Prostate gland (tissue), 2 donors: ENCODE measurements around the gene ADAM8. TPM values are rescaled to one million over a fixed set of nuclear protein-coding genes. Genes with fewer than 3 reads are reported as not detected.

Experiments
- DNase-seq: peaks from one replicate; pipeline ENCODE4 v3.0.0-alpha.2; 2019; ENCODE audit warnings: low spot score
- H3K27ac ChIP-seq, 2 donors: fragments of 200-600 bp; sonication (generic); 2 replicates each; pipeline ENCODE4 v1.5.1; 2017 to 2019
- H3K27me3 ChIP-seq: fragments of 200-600 bp; sonication (generic); replicated peaks from 2 replicates; pipeline ENCODE4 v1.5.1; 2019; ENCODE audit not compliant: insufficient read depth
- H3K36me3 ChIP-seq, 2 donors: fragments of 200-600 bp; sonication (generic); 1 replicate in 1 of 2; 2 replicates in 1 of 2; pipeline versions ENCODE4 v1.5.1 to v1.8.1; 2017 to 2019
- H3K4me1 ChIP-seq: fragments of 200-600 bp; sonication (generic); replicated peaks from 2 replicates; pipeline ENCODE4 v1.5.1; 2019
- H3K4me3 ChIP-seq, 2 donors: fragments of 200-600 bp; sonication (generic); 2 replicates each; pipeline ENCODE4 v1.5.1; 2017 to 2019
- H3K9me3 ChIP-seq: fragments of 200-600 bp; sonication (generic); 2 replicates; pipeline ENCODE4 v1.5.1; 2017
- POLR2A ChIP-seq: fragments of 450-650 bp; IDR thresholded peaks from one replicate; pipeline ENCODE4 v1.6.1; 2016; ENCODE audit warnings: antibody characterized with exemption, mild to moderate bottlenecking
- POLR2AphosphoS5 ChIP-seq: sonication (generic); formaldehyde crosslinking; IDR thresholded peaks from one replicate; pipeline ENCODE4 v1.6.1; 2017; ENCODE audit warnings: antibody characterized with exemption
- WGBS: methylation state at CpG from one replicate; pipeline ENCODE4 v1.1.5; 2018; 5-methylcytosine and 5-hydroxymethylcytosine counted together
- intact Hi-C: fragments of 100-400 bp; cut with DNase I; formaldehyde crosslinking; loops from one replicate; pipeline ENCODE4 v1.14.2; 2022
- total RNA-seq, 2 donors: library from RNA; depleted of rRNA; stranded (reverse); fragments of >200 nt; gene quantifications; one replicate each; pipeline ENCODE4 v1.1.0, GENCODE V29; 2016
- TF ChIP-seq, protein P1 (sequence below), 4 experiments: fragments of 200-600 bp in 2 of 4; fragments of 450-650 bp in 2 of 4; sonication (generic) in 2 of 4; IDR thresholded peaks; 1 replicate in 3 of 4; 2 replicates in 1 of 4; pipeline ENCODE4 v1.5.1; 2016 to 2019; ENCODE audit warnings: antibody characterized with exemption in 4 of 4, mild to moderate bottlenecking in 2 of 4, moderate library complexity in 2 of 4

The ADAM8 gene
- total RNA-seq, 2 donors from 2014 or later = 7.2 to 7.4 TPM

DNA sequence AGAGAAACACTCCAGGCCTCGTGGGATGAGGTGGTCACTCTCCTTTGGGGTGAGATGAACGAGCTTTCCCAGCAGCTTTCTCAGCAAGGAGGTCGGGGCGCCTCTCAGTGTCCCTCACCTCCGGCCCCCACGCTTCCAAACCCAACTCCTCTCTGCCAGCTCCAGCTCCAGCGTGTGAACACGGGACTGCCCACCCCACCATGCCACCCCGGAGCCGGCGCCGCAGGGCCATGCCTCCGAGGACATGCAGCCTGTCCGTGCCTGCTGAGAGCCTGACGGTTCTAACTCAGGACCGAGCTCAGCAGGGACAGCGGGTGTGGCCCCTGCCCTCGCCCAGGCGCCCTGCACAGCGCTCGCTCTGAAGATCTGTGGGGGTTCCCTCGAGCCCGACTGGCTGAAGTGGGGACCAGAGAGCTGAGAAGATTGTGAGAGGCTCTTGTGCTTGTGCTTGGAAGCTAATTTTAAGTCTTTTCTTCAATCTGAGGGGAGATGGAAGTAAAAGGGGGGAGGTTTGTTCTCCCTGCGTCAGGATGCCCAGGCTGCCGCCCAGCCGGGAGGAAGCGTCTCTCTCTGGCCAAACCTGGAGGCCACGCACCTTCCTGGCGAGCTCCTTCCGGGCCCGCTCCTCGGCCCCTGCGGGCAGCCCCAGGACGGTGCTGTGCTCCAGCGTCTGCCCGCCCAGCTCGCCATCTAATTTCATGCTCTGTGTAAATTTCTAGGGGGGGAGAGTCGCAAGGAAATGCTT is 5.1 kb upstream of the ADAM8 start:
- intact Hi-C loops = no loop called here
- peaks cover 9 to 41% of the 10 kb centered on the region in 2 donors for H3K36me3 ChIP-seq
- 91% methylated on average over 38 of the region's 38 CpGs for WGBS
- DNase-seq = no peak
- H3K4me1 ChIP-seq = peaks cover 6% of the 10 kb centered on the region
- TF ChIP-seq, protein P1, sequence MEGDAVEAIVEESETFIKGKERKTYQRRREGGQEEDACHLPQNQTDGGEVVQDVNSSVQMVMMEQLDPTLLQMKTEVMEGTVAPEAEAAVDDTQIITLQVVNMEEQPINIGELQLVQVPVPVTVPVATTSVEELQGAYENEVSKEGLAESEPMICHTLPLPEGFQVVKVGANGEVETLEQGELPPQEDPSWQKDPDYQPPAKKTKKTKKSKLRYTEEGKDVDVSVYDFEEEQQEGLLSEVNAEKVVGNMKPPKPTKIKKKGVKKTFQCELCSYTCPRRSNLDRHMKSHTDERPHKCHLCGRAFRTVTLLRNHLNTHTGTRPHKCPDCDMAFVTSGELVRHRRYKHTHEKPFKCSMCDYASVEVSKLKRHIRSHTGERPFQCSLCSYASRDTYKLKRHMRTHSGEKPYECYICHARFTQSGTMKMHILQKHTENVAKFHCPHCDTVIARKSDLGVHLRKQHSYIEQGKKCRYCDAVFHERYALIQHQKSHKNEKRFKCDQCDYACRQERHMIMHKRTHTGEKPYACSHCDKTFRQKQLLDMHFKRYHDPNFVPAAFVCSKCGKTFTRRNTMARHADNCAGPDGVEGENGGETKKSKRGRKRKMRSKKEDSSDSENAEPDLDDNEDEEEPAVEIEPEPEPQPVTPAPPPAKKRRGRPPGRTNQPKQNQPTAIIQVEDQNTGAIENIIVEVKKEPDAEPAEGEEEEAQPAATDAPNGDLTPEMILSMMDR (IDR thresholded peaks at IDR 0.05) = no peak
- TF ChIP-seq POLR2A (no peak), POLR2AphosphoS5 (no peak)
- H3K27me3 ChIP-seq = no peaks in the 10 kb centered on the region
- no peak overlapping the region for H3K27ac ChIP-seq
- no peaks in the 10 kb centered on the region for H3K9me3 ChIP-seq
- no peak overlapping the region for H3K4me3 ChIP-seq

DNA sequence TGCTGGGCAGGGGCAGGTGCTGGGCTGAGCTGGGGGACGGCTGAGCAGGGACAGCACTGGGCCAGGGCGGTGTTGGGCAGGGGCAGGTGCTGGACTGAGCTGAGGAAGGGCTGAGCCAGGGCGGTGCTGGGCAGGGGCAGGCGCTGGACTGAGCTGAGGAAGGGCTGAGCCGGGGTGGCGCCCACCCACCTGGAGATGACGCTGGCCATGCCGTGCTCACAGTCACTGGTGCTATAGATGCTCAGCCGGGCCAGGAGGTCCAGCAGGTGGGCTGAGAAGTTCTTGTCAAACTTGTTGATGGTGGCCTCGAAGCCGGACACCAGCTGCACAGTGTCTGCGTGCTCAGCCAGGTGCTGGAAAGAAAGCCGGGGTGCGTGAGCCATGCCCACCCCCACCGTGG is 4.4 kb upstream of the ADAM8 start:
- Histone ChIP-seq H3K36me3 (peaks cover 9 to 37% of the 10 kb centered on the region in 2 donors), H3K4me1 (peaks cover 6% of the 10 kb centered on the region), H3K4me3 (no peak overlapping the region), H3K27me3 (no peaks in the 10 kb centered on the region), H3K9me3 (no peaks in the 10 kb centered on the region), H3K27ac (no peak overlapping the region)
- intact Hi-C loops = no loop called here
- TF ChIP-seq, protein P1 (IDR thresholded peaks at IDR 0.05) = no peak
- TF ChIP-seq POLR2A (no peak), POLR2AphosphoS5 (no peak)
- no peak for DNase-seq
- whole genome bisulfite sequencing = 90% methylated on average over 15 of the region's 15 CpGs

DNA sequence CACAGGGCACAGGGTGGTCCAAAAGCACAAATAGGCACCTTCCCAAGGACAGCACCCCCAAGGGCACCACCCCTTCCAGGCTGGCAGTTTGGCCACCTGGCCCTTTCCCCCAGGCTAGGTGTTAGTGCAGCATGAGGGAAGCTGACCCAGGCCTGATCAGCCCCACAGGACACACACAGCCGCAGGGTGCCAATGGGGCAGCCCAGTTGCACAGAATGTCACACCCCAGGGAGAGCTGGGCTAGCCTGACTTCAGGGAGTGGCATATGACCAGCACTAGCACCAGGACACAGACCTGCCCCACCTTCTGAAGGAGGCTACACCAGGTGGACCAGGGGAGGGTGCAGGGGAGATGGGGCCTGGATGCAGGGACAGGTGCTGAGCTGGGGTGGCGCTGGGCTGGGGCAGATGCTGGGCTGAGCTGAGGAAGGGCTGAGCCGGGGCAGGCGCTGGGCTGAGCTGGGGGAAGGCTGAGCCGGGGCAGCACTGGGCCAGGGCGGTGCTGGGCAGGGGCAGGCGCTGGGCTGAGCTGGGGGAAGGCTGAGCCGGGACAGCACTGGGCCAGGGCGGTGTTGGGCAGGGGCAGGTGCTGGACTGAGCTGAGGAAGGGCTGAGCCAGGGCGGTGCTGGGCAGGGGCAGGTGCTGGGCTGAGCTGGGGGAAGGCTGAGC is 3.9 kb upstream of the ADAM8 start:
- Histone ChIP-seq H3K9me3 (no peaks in the 10 kb centered on the region), H3K27ac (no peak overlapping the region), H3K4me3 (no peak overlapping the region), H3K36me3 (peaks cover 9 to 36% of the 10 kb centered on the region in 2 donors), H3K4me1 (peaks cover 6% of the 10 kb centered on the region), H3K27me3 (no peaks in the 10 kb centered on the region)
- intact Hi-C loops = no loop called here
- TF ChIP-seq, protein P1 (IDR thresholded peaks at IDR 0.05) = no peak
- TF ChIP-seq POLR2AphosphoS5 = no peak
- no peak for TF ChIP-seq POLR2A
- DNase-seq = no peak
- WGBS = 86% methylated on average over 10 of the region's 10 CpGs

DNA sequence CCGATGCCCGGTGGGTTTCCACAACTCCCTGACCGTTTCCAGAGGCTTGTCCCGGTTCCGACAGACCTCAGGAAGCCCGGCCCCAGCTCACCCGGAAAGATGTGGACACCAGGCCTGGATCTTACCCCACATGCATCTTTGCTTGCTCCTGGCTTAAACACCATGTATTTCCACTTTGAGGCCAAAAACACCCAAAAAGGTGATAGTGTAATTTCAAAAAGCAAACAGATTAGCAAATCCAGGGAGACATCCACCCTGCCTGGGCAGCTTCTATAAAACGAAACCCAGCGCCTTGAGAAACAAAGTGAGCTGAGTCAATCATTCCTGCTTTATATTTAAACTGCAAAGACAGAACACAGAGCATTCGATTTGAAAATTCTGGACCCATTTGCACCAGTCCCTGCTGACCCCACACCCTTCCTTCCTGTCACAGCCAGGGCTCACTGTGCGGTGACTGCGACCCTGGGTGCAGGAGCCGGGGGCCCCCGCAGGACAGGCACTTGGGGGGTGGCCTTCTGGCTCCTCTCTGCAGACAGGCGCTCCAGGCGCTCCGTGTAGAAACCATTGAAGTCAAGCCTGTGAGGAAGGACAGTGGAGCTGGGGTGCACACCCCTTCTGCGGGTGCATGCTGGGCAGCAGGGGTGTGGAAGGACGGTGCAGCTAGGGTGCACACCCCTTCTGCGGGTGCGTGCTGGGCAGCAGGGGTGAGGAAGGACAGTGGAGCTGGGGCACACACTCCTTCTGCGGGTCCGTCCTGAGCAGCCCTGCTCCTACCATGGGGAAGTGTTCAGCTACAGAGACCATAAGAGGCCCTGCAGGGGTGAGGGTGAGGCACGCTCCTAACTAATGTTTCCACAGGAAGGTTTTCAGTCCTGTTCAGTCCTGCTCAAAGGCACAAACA is 2.9 kb upstream of the ADAM8 start:
- peak overlapping the region; percentile 41 to 73 for H3K27ac ChIP-seq

More for the DNA sequence above, 2.9 kb upstream of the ADAM8 start:
- Histone ChIP-seq H3K4me1 (peaks cover 6% of the 10 kb centered on the region), H3K27me3 (no peaks in the 10 kb centered on the region), H3K9me3 (no peaks in the 10 kb centered on the region), H3K4me3 (no peak overlapping the region), H3K36me3 (peaks cover 5 to 28% of the 10 kb centered on the region in 2 donors)
- TF ChIP-seq POLR2A = no peak
- TF ChIP-seq, protein P1 (IDR thresholded peaks at IDR 0.05) = no peak
- no peak for TF ChIP-seq POLR2AphosphoS5
- WGBS = 80% methylated on average over 24 of the region's 24 CpGs
- no peak for DNase-seq
- intact Hi-C loops = no loop called here
